Testis (tissue), 3 donors: Measurements from ENCODE around the gene LBHD2. TPM values are rescaled to one million over a fixed set of nuclear protein-coding genes. Genes with fewer than 3 reads are reported as not detected.
"Not testable (repeated sequence)": the region's sequence is repeated elsewhere in the genome, so short reads cannot be mapped to it uniquely, and the experiment has no call there.

ENCODE experiments used
- DNase-seq: peaks from one replicate; pipeline ENCODE4 v3.0.0-alpha.2; 2019
- H3K27ac ChIP-seq, 2 donors: fragments of 200-600 bp; sonication (generic); one replicate each; pipeline ENCODE4 v1.5.1; 2019
- H3K27me3 ChIP-seq: fragments of 200-600 bp; sonication (generic); one replicate; pipeline ENCODE4 v1.5.1; 2019
- H3K36me3 ChIP-seq: fragments of 200-600 bp; sonication (generic); one replicate; pipeline ENCODE4 v1.5.1; 2017; ENCODE audit warnings: low read depth; ENCODE audit errors: missing control alignments
- H3K4me1 ChIP-seq: fragments of 200-600 bp; sonication (generic); one replicate; pipeline ENCODE4 v1.5.1; 2019
- H3K4me3 ChIP-seq, 2 donors: fragments of 200-600 bp; sonication (generic); one replicate each; pipeline ENCODE4 v1.5.1; 2017 to 2019
- H3K9me3 ChIP-seq: fragments of 200-600 bp; sonication (generic); one replicate; pipeline ENCODE4 v1.5.1; 2017
- POLR2A ChIP-seq: fragments of 450-650 bp; IDR thresholded peaks from one replicate; pipeline ENCODE4 v1.6.1; 2017; ENCODE audit warnings: antibody characterized with exemption, mild to moderate bottlenecking, moderate library complexity
- WGBS, 2 donors: methylation state at CpG; one replicate each; pipeline ENCODE4 v1.1.5; 2018; 5-methylcytosine and 5-hydroxymethylcytosine counted together
- intact Hi-C: fragments of 100-400 bp; cut with DNase I; formaldehyde crosslinking; loops from one replicate; pipeline ENCODE4 v1.15.1; 2023; ENCODE audit warnings: low total_unique reads
- polyA plus RNA-seq: library from polyadenylated mRNA; stranded (reverse); fragments of 350-450 nt; fragmentation: Illumina TruSeq; extraction: RNeasy Lipid Tissue Mini Kit (QIAGEN cat#74804); gene quantifications from one replicate; pipeline ENCODE4 v1.2.3, GENCODE V29; 2014; ENCODE audit warnings: low read depth, low replicate concordance; ENCODE audit not compliant: insufficient read depth
- total RNA-seq, 2 donors: library from RNA; depleted of rRNA; stranded (reverse); fragments of >200 nt; gene quantifications; one replicate each; pipeline ENCODE4 v1.2.3, GENCODE V29; 2016
- TF ChIP-seq, protein P1 (sequence below), 3 experiments: fragments of 450-650 bp in 2 of 3; fragments of 200-600 bp in 1 of 3; sonication (generic) in 1 of 3; IDR thresholded peaks; one replicate each; pipeline ENCODE4 v1.5.1; 2016 to 2019; ENCODE audit warnings: antibody characterized with exemption in 3 of 3, mild to moderate bottlenecking in 2 of 3, moderate library complexity in 1 of 3

LBHD2 gene
- total and polyA plus RNA-seq, 3 donors from 2014 or later: 1.9 to 5.6 (median 3.9) TPM

DNA sequence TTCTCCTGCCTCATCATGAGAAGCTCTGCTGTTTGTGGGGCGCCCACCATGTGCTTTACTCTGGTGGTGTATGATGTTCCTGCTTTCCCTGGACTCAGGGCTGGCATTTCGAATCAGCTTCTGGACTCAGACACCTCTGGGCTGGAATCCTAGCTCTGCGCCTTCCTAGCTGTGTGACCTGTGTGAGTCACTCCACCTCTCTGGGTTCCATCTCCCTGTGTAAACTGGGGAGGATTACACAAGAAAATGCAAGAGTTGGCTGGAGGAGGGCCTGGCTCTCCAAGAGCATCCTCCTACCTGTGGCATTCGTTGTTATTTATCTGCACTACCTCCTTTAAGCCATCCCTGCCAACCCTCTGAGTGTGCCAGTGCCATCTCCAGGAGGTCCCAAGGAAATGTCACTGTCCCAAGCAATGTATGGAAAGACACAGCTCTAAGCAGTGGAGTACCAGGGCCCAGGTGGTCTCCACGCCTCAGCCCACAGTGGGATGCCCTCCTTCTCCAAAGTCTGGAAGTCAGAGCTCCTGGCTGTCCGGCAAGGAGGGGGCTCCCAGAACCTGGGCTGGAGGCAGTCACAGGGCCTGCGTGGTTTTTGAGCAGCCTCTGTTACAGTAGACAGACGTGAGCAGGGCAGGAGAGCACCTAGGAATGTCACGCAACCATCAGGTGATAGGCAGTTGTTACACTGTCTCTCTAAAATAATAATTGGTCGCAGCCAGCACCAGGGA lies 32.0 kb downstream of the LBHD2 start:
- H3K4me3 ChIP-seq: no peak overlapping the region
- no peaks in the 10 kb centered on the region for H3K36me3 ChIP-seq
- 87 to 89% methylated on average over 10 of the region's 10 CpGs for WGBS, 2 donors
- TF ChIP-seq, protein P1, sequence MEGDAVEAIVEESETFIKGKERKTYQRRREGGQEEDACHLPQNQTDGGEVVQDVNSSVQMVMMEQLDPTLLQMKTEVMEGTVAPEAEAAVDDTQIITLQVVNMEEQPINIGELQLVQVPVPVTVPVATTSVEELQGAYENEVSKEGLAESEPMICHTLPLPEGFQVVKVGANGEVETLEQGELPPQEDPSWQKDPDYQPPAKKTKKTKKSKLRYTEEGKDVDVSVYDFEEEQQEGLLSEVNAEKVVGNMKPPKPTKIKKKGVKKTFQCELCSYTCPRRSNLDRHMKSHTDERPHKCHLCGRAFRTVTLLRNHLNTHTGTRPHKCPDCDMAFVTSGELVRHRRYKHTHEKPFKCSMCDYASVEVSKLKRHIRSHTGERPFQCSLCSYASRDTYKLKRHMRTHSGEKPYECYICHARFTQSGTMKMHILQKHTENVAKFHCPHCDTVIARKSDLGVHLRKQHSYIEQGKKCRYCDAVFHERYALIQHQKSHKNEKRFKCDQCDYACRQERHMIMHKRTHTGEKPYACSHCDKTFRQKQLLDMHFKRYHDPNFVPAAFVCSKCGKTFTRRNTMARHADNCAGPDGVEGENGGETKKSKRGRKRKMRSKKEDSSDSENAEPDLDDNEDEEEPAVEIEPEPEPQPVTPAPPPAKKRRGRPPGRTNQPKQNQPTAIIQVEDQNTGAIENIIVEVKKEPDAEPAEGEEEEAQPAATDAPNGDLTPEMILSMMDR (IDR thresholded peaks at IDR 0.05): no peak
- TF ChIP-seq POLR2A: no peak
- DNase-seq: no peak
- H3K27me3 ChIP-seq: no peaks in the 10 kb centered on the region
- H3K9me3 ChIP-seq: no peaks in the 10 kb centered on the region
- intact Hi-C loops: no loop called here
- H3K27ac ChIP-seq: peak overlapping the region in 1 of 2 donors; percentile 31
- H3K4me1 ChIP-seq: peaks cover 15% of the 10 kb centered on the region

DNA sequence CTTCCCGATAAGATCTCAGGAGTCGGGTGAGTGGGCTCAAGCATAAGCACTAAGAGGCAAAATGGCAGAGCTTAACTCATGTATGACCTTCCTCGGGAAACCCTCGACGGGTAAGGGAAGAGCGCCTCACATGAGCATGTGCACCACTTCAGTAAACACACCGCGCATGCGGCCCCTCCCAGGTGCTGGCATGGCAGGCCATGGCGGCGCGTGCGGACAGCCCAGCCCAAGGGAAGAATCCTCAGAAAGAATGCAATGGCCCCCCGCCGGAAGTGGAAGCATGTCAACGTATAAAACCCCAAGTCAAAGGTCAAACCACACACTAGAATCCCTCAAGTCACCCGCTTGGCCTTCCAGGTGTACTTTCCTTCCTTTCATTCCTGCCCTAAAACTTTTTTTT lies 32.6 kb downstream of the LBHD2 start:
- Histone ChIP-seq H3K4me1 (peaks cover 15% of the 10 kb centered on the region), H3K27ac (no peak overlapping the region), H3K36me3 (no peaks in the 10 kb centered on the region), H3K27me3 (no peaks in the 10 kb centered on the region), H3K4me3 (no peak overlapping the region), H3K9me3 (no peaks in the 10 kb centered on the region)
- no peak for TF ChIP-seq POLR2A
- TF ChIP-seq, protein P1 (IDR thresholded peaks at IDR 0.05): no peak
- DNase-seq: no peak
- WGBS, 2 donors: 86 to 88% methylated on average over 17 of the region's 17 CpGs
- intact Hi-C loops: no loop called here

DNA sequence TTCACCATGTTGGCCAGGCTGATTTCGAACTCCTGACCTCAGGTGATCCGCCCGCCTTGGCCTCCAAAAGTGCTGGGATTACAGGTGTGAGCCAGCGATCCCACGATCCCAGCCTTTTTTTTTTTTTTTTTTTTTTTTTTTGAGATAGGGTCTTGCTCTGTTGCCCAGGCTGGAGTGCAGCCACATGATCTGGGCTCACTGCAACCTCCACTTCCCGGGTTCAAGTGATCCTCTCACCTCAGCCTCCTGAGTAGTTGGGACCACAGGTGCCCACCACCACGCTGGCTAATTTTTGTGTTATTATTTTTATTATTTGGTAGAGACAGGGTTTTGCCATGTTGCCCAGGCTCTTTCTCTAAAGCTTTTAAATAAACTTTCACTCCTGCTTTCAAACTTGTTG lies 33.5 kb downstream of the LBHD2 start:
- H3K36me3 ChIP-seq, intact Hi-C loops, H3K27me3 ChIP-seq, H3K9me3 ChIP-seq, H3K27ac ChIP-seq, DNase-seq, H3K4me3 ChIP-seq: not testable (repeated sequence)
- WGBS, 2 donors: 93 to 96% methylated on average over 7 of the region's 7 CpGs
- peaks cover 23% of the 10 kb centered on the region for H3K4me1 ChIP-seq

DNA sequence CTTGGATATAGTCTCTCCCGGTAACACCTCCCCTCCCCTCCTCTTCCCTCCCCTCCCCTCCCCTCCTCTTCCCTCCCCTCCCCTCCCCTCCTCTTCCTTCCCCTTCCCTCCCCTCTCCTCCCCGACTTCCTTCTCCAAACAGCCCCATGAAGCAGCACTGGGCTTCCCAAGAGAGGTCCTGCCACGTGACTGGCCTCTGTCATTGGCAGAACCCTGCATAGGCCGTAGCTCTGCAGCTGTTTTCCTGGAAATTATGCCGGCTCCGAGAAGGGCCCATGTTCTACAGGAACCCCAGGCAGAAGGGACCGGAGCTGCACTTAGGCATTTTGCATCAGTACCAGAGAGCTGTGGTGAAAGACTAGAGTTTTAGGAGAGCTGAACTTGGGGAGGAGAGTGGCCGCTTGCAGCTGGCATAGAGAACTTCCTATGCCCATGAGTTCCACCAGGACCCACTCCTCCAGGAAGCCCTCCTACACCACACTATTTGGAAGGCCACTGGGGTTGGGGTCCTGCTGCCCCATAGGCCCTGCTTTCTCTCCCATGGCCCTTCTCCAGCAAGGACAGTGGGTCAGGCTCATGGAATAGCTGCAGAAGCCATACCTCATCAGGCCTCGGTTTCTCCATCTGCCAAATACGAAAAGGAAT lies 34.1 kb downstream of the LBHD2 start:
- H3K27me3 ChIP-seq: no peaks in the 10 kb centered on the region
- WGBS, 2 donors: 35 to 41% methylated on average over 8 to 10 of the region's 10 CpGs
- H3K36me3 ChIP-seq: no peaks in the 10 kb centered on the region
- H3K27ac ChIP-seq: peak overlapping the region in 1 of 2 donors; percentile 68
- H3K4me3 ChIP-seq: no peak overlapping the region
- TF ChIP-seq, protein P1 (IDR thresholded peaks at IDR 0.05): no peak
- TF ChIP-seq POLR2A: no peak
- DNase-seq: peak; percentile 85
- intact Hi-C loops: no loop called here
- no peaks in the 10 kb centered on the region for H3K9me3 ChIP-seq
- H3K4me1 ChIP-seq: peaks cover 28% of the 10 kb centered on the region

DNA sequence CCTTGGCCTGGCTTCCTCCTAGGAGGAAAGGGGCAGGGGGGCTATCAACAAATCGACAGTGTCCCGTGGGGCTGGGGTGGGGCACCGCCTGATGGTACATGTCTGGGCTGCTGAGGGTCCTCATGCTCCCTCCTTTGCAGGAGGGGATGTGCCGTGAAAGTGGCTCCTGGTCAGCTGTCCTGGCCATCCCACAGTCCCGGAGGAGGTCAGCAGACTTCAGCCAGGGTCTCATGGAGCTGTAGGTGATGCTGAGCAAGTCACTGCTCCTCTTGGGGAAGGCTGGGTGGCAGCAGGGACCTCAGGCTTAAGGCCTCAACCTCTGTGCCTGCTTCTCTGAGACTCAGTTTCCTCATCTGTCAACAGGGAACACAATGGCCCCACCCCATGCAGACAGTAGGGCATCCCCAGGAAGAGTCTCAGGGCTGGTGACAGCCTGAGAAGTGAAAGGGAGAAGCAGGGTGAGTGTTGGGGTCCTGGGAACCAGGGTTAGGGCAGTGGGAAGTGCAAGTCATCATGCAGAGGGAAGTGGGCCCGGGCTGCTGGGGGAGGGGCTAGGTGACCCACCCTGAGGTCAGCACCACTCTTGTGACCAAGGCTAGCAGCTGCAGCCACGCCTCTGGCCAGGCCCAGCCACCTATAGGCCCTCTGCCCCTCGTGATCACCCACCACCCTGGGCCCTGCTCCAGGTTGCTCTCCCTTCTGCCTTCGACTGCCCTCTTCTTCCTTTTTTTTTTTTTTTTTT lies 34.8 kb downstream of the LBHD2 start:
- DNase-seq: peak; percentile 57
- intact Hi-C loops: no loop called here
- Histone ChIP-seq H3K27me3 (no peaks in the 10 kb centered on the region), H3K36me3 (no peaks in the 10 kb centered on the region), H3K9me3 (no peaks in the 10 kb centered on the region), H3K4me3 (no peak overlapping the region), H3K4me1 (peaks cover 31% of the 10 kb centered on the region), H3K27ac (peak overlapping the region in 1 of 2 donors; percentile 68)
- TF ChIP-seq, protein P1 (IDR thresholded peaks at IDR 0.05): no peak
- no peak for TF ChIP-seq POLR2A
- WGBS, 2 donors: 77 to 82% methylated on average over 8 to 9 of the region's 9 CpGs

DNA sequence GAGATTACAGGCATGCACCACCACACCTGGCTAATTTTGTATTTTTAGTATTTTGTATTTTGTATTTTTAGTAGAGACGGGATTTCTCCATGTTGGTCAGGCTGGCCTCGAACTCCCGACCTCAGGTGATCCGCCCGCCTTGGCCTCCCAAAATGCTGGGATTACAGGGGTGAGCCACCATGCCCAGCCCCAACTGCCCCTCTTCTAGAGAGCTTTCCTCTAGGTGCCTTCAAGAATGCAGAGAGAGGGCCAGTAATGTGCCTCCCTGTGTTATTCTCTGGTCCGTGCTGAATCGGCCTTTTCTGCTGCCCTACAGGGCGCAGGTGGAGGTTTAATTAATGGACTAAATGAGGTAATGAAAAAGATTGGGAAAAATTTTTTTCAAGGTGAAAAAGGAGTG lies 35.5 kb downstream of the LBHD2 start:
- WGBS, 2 donors: 90 to 94% methylated on average over 8 of the region's 8 CpGs
- DNase-seq, H3K4me3 ChIP-seq, H3K9me3 ChIP-seq, H3K27me3 ChIP-seq, H3K27ac ChIP-seq, H3K36me3 ChIP-seq, intact Hi-C loops: not testable (repeated sequence)
- H3K4me1 ChIP-seq: peaks cover 36% of the 10 kb centered on the region
